Osteocyte (in vitro differentiated cells): Measurements from ENCODE around the gene AFF1. TPM values are rescaled to one million over a fixed set of nuclear protein-coding genes. Genes with fewer than 3 reads are reported as not detected.
"Not testable (repeated sequence)": the region's sequence is repeated elsewhere in the genome, so short reads cannot be mapped to it uniquely, and the experiment has no call there.

Experiments used
- DNase-seq: peaks from one replicate; pipeline ENCODE4 v3.0.0; 2021; ENCODE audit warnings: mixed read lengths; ENCODE audit not compliant: unreplicated experiment; ENCODE audit errors: extremely low spot score
- H3K27ac Mint-ChIP-seq: one replicate; pipeline ENCODE4 v1.8.0; 2021; ENCODE audit warnings: mild to moderate bottlenecking, mixed read lengths; ENCODE audit not compliant: unreplicated experiment
- H3K27me3 Mint-ChIP-seq: one replicate; pipeline ENCODE4 v1.8.0; 2021; ENCODE audit warnings: mixed read lengths; ENCODE audit not compliant: unreplicated experiment
- H3K36me3 Mint-ChIP-seq: one replicate; pipeline ENCODE4 v1.8.0; 2021; ENCODE audit warnings: mixed read lengths; ENCODE audit not compliant: unreplicated experiment
- H3K4me1 Mint-ChIP-seq: one replicate; pipeline ENCODE4 v1.8.0; 2021; ENCODE audit warnings: mixed read lengths; ENCODE audit not compliant: unreplicated experiment
- H3K4me3 Mint-ChIP-seq: one replicate; pipeline ENCODE4 v1.8.0; 2021; ENCODE audit warnings: mild to moderate bottlenecking, moderate library complexity, mixed read lengths; ENCODE audit not compliant: unreplicated experiment
- H3K9me3 Mint-ChIP-seq: one replicate; pipeline ENCODE4 v1.8.0; 2021; ENCODE audit warnings: mixed read lengths; ENCODE audit not compliant: unreplicated experiment
- total RNA-seq: library from RNA; stranded (reverse); gene quantifications from 2 replicates; pipeline ENCODE4 v1.2.1, GENCODE V29; 2021
- TF ChIP-seq, protein P1 (sequence below): fragments of 200-600 bp; sonication (generic); IDR thresholded peaks from 2 replicates; pipeline ENCODE4 v1.5.0; 2021; ENCODE audit warnings: antibody characterized with exemption, mild to moderate bottlenecking, moderate library complexity

The AFF1 gene
- total RNA-seq, 1 donor from 2014 or later = 39.3 TPM

- Mint-ChIP-seq H3K27me3 (no peaks in the 10 kb centered on the region), H3K27ac (peak overlapping the region; percentile 70), H3K9me3 (no peaks in the 10 kb centered on the region)
These were observed 42.1 kb downstream of the AFF1 start for GRCh38 chr4:86976801-86977485.

DNA sequence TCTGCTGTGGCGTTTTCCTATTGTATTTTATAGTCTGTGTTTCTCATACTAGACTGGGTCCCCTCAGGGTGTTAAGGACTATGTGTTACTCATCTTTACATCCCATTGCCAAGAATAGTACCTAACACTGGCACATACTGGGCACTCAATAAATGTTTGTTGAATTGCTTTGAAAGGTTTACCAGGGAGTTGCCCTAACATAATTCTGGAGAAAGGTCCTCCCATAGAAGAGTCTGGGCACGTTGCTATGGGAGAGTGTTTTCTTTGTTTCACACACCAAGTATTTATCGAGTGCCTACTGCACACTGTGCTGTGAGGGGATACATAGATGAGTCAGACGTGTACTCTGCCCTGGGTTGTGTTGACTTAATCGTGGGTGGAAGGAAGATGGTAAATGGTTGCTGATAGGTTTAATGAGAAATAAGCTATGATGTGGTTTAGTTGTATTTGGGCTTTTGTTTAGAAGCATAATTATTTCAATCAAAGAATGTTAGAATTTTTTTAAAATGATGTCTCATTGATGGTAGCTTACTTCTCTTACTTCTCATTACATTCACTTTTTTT is 42.9 kb downstream of the AFF1 start:
- no peaks in the 10 kb centered on the region for H3K36me3 Mint-ChIP-seq
- H3K27me3 Mint-ChIP-seq = no peaks in the 10 kb centered on the region
- DNase-seq = no peak
- peak overlapping the region; percentile 70 for H3K27ac Mint-ChIP-seq
- TF ChIP-seq, protein P1, sequence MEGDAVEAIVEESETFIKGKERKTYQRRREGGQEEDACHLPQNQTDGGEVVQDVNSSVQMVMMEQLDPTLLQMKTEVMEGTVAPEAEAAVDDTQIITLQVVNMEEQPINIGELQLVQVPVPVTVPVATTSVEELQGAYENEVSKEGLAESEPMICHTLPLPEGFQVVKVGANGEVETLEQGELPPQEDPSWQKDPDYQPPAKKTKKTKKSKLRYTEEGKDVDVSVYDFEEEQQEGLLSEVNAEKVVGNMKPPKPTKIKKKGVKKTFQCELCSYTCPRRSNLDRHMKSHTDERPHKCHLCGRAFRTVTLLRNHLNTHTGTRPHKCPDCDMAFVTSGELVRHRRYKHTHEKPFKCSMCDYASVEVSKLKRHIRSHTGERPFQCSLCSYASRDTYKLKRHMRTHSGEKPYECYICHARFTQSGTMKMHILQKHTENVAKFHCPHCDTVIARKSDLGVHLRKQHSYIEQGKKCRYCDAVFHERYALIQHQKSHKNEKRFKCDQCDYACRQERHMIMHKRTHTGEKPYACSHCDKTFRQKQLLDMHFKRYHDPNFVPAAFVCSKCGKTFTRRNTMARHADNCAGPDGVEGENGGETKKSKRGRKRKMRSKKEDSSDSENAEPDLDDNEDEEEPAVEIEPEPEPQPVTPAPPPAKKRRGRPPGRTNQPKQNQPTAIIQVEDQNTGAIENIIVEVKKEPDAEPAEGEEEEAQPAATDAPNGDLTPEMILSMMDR = no peak
- no peak overlapping the region for H3K4me3 Mint-ChIP-seq
- H3K9me3 Mint-ChIP-seq = no peaks in the 10 kb centered on the region
- peaks cover 26% of the 10 kb centered on the region for H3K4me1 Mint-ChIP-seq

More at GRCh38 chr4:86976801-86977485, 42.1 kb downstream of the AFF1 start:
- Mint-ChIP-seq H3K36me3 (no peaks in the 10 kb centered on the region), H3K4me3 (no peak overlapping the region), H3K4me1 (peaks cover 26% of the 10 kb centered on the region)
- TF ChIP-seq, protein P1 = no peak
- no peak for DNase-seq

DNA sequence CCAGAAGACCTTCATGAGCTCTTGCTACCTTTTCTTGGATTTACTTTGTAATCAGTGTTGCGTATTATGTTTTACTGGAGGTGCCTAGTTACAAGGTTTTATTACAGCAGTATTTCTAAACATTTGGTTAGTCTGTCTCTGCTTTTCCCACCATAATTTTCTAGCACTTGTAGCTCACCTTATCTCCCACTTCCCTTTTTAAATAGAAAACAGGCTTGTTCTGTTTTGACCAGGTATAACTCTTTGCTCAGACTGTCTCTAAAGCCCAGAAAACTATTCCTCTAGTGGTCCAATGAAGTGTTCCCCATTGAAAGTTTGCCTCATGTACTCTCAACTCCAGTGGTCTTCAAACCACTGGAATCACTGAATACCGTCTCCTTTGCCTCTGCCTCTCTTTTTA is 43.9 kb downstream of the AFF1 start:
- Mint-ChIP-seq H3K36me3 (no peaks in the 10 kb centered on the region), H3K4me1 (peaks cover 22% of the 10 kb centered on the region), H3K9me3 (no peaks in the 10 kb centered on the region), H3K27me3 (no peaks in the 10 kb centered on the region), H3K4me3 (no peak overlapping the region), H3K27ac (peak overlapping the region; percentile 6)
- TF ChIP-seq, protein P1 = no peak
- no peak for DNase-seq

- no peaks in the 10 kb centered on the region for H3K9me3 Mint-ChIP-seq
- H3K4me3 Mint-ChIP-seq = no peak overlapping the region
- DNase-seq = no peak
- no peaks in the 10 kb centered on the region for H3K36me3 Mint-ChIP-seq
- no peaks in the 10 kb centered on the region for H3K27me3 Mint-ChIP-seq
- peaks cover 9% of the 10 kb centered on the region for H3K4me1 Mint-ChIP-seq
- TF ChIP-seq, protein P1 = no peak
- no peak overlapping the region for H3K27ac Mint-ChIP-seq
These were observed 45.4 kb downstream of the AFF1 start for GRCh38 chr4:86980230-86980629.

- H3K36me3 Mint-ChIP-seq = no peaks in the 10 kb centered on the region
- no peak overlapping the region for H3K4me3 Mint-ChIP-seq
- H3K27ac Mint-ChIP-seq = no peak overlapping the region
- peaks cover 9% of the 10 kb centered on the region for H3K4me1 Mint-ChIP-seq
- TF ChIP-seq, protein P1 = no peak
- no peaks in the 10 kb centered on the region for H3K9me3 Mint-ChIP-seq
- no peak for DNase-seq
- no peaks in the 10 kb centered on the region for H3K27me3 Mint-ChIP-seq
These were observed 47.0 kb downstream of the AFF1 start for GRCh38 chr4:86981789-86982188.

DNA sequence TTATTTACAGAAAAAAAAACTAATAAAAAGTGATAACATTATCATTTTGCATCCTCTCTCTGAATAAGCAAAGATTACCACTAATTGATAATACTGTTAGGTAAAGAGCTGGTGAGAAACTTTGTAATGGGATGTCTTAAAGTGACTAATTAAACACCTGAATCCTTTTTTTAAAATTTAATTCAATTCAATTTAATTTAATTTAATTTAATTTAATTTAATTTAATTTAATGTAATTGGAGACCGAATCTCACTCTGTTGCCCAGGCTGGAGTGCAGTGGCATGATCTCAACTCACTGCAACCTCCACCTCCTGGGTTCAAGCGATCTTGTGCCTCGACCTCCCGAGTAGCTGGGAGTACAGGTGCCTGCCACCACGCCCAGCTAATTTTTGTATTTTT is 51.0 kb downstream of the AFF1 start:
- not testable (repeated sequence) for H3K4me1 Mint-ChIP-seq

GRCh38 chr4:86989658-86990057 is 54.8 kb downstream of the AFF1 start:
- not testable (repeated sequence) for H3K36me3 Mint-ChIP-seq, DNase-seq, H3K27ac Mint-ChIP-seq, H3K4me1 Mint-ChIP-seq, H3K4me3 Mint-ChIP-seq, H3K27me3 Mint-ChIP-seq, H3K9me3 Mint-ChIP-seq

More for the DNA sequence above, 51.0 kb downstream of the AFF1 start:
- H3K9me3 Mint-ChIP-seq, DNase-seq, H3K36me3 Mint-ChIP-seq, H3K27me3 Mint-ChIP-seq, H3K27ac Mint-ChIP-seq, H3K4me3 Mint-ChIP-seq: not testable (repeated sequence)
